NK-92 (cell line): ENCODE results near the gene CLEC20A.

Experiments used
- DNase-seq: peaks from one replicate; lab custom pipeline; 2025; ENCODE audit not compliant: unreplicated experiment; lab: John Stamatoyannopoulos, UW

Gene CLEC20A

DNA sequence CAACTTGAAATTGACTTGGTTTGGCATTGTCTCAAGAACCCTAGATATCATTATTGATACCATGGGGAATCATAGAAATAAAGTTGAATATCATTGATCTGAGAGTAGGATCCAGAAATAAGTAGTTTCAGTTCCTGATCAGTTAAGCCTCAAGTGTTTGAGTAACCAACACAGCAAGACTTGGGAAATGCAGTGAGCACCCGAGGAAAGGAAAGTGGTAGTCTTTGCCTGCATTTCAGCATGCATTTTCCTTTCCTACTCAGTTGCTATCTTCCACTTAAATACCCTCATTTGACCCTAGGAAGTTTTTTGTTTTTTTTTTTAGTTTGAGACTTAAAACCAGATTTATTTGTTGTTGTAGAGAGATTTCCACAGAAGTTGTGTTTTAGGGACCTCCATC, 18.9 kb downstream of the CLEC20A start:
- DNase-seq = no peak

DNA sequence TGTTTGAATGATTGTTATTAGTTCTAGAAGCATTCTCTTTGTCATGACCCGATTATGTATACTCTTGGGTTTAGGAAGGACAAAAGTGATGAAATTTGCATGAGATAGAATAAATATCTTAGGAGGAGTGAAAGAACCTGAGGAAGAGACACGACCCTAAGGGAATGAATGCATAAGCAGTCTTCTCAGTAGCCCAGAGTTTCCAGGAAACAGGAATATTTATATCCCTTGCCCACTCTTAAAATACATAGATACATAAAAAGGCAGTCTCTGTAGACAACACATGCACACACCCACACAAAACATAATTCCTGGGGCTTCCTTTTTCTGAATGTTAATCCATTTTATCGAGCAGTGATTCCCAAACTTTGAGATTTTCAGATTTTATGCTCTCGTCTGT, 19.4 kb downstream of the CLEC20A start:
- no peak for DNase-seq

DNA sequence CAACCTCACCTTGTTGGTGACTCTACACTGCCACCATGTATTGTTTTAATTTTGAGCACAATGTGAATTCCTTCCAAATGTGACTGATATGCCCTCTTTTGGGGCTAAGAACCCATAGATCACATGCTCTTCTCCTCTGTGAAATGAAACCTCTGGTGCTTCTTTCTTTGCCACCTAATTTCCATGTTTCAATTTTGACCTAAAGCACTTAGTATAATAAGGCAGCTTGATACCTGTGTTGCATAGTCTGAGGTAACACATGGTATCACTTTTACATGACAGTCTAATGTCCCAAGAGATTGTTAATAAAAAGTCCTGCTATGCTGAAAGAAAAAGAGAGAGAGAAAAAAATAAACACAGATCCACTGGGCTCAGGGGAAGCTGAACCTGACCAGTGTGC, 24.2 kb downstream of the CLEC20A start:
- no peak for DNase-seq

DNA sequence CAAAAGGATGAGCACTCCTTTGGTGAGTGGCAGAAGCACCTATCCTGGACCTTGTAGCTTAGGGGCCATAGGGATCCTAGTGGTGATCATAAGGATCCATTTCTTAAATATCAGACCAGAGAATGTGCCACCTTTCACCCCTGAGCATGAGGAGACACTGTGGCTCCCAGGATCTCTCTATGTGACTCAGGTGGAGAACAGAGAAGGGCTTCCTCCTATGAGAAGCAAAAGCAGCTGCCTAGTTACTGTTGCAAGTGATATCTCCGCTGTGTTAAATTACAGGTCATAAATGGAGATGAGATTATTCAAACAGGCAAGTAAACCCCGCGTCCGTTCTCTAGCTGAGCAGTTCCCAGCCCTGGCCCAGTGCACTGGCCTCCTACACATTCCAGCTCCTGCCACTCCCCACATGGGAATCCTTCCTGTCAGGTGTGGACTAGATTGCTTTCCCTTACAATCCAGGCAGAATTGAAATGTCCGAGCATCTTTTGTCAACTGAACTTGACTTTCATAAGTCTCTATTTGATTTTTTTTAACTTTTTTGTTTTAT, 26.3 kb downstream of the CLEC20A start:
- no peak for DNase-seq

DNA sequence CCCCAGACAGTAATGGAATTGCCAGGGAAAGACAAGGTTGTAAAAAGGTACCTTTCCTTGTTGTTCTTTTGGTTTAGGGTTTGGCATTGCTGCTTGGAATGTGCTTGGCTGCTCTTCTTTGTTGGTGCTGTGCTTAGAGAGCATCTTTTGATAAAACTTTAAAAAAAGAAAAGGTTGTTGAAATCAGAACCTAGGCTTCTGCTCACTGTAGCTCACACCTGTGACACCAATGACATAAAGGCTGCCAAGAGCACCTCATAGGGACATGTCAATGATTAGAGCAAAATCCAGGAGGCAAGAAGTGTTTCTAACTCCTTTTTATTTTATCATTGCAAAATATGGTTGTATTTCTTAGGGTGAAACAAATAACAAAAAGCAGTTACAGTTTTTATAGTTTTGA, 28.9 kb downstream of the CLEC20A start:
- no peak for DNase-seq

DNA sequence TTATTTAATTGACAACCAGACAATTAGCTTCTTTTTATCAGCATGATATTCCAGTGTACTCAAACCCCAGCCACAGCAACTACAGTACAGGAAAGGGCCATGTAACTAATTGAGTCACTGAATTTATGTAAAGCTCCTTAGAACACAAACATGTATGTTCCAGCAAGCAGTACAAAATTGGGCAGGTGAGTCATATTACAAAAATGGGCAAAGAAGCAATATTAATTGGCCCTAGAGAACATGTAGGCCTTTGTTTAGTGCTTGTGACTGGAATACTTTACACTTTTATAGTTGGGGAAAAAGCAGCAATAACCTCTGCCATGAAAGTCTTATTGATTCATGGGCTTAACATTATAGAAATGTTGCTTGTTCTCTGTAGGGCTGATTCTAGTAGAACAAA, 31.8 kb downstream of the CLEC20A start:
- no peak for DNase-seq

DNA sequence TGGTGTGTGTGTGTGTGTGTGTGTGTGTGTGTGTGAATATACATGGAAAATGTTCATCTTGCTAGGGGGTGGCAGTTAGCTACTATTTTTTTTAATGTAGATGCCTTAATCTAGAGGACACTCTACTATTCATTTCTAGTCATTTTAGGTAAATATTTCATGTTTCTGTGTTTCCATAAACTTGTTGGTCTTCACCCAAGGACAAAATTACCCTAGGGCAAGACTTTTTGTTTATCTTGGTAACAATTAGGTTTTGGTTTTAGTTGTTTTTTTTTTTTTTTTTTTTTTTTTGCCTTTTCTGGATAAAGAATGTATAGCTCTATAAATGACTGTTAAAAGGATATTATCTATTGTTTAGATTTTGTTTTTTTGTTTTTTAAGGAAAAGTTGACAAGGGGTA, 32.2 kb downstream of the CLEC20A start:
- DNase-seq = no peak

DNA sequence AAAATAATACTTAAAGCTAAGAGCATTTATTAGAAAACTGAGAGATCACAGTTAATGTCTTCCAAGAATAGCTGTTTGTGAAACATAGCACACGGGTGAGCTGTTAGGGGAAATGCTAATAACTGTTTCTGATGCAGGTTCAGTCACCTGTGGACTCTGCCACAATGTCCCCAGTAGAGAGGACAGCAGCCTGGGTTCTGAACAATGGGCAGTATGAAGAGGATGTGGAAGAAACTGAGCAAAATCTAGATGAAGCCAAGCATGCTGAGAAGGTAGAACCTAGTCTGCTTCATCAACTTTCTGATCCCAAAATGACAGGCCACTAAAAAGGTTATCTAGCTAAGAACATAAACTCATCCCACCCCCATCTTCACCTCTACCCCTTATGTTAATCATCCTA, 32.6 kb downstream of the CLEC20A start:
- DNase-seq = no peak

DNA sequence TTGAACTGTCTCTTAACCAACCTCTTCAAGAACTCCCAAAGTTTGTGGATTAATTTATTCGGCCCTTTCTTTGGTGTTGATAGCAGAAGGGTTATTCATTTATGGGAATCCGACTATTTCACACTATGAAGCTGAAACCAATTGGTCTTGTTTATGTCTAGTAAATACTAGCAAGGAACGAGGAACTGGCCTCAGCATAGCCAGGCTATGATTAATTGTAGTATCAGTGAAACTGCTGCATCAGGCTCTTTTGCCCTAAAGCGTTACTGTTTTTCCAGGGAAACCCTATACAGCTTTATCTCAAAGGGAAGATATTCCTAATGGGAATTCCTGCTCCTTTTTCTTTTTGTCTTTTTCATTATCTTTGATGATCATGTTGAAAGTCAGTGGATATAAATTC, 35.1 kb downstream of the CLEC20A start:
- no peak for DNase-seq

DNA sequence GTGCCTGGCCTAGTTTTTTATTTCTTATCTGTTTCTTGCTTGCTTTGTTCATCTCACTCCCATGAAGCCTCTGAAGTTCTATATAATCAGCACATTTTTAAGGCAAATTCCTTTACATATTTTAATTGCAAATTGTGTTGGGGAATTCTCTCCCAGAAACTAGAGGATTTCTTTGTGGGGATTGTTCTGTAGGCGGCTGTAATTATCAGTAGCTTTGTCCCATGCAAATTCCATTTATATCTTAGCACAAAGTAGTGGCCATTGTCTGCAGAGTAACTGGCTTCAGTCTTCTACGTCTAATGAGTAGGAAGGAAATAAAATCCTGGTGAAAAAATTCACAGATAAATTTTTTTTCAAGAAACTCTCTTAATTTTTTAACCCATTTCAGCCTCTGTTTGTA, 35.7 kb downstream of the CLEC20A start:
- DNase-seq = no peak

DNA sequence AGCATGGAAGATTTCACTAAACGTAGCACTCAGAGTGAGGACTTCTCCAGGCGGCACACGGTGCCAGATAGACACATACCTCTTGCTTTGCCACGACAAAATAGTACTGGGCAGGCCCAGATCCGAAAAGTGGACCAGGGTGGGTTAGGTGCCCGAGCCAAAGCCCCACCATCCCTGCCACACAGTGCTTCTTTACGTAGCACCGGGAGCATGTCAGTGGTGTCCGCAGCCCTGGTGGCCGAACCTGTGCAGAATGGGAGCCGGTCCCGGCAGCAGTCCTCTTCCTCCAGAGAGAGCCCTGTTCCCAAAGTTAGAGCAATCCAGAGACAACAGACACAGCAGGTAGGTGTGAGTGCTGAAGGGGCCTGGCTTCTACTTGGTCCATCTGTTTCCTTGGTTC, 38.6 kb downstream of the CLEC20A start:
- DNase-seq = no peak

DNA sequence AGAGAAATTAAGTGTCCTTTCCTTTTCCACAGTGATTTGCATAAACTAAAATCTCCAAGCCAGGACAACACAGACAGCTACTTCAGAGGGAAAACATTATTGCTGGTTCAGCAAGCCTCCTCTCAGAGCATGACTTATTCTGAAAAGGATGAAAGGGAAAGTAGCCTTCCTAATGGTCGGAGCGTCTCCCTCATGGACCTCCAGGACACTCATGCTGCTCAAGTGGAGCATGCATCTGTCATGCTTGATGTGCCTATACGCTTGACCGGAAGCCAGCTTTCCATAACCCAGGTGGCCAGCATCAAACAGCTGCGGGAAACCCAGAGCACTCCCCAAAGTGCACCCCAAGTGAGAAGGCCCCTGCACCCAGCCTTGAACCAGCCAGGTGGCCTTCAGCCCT, 39.1 kb downstream of the CLEC20A start:
- no peak for DNase-seq

DNA sequence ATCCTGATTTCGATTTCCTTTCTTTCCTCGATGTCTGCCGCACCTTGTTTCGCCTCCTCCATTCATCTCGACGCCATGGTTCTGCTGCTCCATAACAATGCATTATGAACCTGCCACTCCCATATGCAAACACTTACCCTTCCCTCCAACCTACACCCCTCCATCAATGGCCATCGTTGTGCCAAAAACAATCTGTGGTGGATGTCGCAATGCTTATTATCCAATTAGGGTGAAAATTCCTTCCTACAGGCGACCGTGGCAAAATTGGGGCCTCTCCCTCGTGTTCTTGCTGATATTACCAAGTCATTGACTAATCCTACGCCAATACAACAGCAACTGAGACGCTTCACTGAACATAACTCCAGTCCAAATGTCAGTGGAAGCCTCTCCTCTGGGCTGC, 40.3 kb downstream of the CLEC20A start:
- no peak for DNase-seq

DNA sequence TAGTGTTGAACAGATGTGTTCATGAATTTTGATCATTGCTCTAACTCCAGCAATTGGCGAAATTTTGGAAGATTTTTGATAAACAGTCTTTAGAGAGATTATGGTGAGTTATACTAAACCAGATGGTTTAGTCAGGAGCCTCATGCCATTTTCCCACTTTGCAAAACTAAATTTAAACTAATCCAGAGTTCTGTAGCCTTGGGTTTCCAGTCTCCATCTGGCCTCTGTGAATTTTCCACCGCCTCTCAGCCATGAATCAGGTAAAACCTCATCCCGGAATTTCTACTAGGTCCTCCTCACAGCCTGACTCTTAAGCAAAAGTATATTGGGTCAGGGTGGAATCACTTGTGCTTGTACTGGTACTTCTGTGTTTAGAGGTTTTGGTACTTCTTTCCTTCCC, 44.8 kb downstream of the CLEC20A start:
- no peak for DNase-seq

DNA sequence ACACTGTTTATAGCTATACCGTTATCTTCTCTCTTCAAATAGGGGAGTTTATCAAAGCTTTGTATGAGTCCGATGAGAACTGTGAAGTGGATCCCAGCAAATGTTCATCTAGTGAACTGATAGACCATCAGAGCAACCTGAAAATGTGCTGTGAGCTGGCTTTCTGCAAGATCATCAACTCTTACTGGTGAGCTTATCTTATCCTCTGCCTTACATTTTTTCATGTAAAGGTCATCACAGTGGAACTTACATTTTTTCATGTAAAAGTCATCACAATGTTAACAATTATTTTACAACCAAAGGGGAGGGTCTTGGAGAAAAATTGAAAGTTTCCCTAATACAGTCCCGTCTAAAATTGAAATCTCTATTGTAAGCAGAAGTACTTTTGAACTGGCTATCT, 45.2 kb downstream of the CLEC20A start:
- DNase-seq = no peak

DNA sequence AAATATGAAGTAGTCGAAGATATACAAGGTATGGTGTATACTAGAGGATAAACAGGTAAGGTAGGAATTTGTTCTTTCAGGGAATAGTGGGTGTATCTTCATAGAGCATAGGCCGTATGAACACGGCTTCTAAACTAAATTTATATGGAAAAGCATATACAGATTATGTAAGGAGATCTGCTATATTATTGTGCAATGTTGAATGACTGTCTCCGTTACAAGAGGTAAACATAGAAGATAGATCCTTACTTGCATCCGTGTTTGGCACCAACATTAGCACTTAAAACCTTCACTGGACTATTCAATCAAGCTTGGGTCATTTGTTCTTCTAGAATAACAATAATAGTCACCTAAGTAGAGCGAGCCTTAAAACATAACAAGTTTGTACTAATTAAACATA, 45.9 kb downstream of the CLEC20A start:
- DNase-seq = no peak

DNA sequence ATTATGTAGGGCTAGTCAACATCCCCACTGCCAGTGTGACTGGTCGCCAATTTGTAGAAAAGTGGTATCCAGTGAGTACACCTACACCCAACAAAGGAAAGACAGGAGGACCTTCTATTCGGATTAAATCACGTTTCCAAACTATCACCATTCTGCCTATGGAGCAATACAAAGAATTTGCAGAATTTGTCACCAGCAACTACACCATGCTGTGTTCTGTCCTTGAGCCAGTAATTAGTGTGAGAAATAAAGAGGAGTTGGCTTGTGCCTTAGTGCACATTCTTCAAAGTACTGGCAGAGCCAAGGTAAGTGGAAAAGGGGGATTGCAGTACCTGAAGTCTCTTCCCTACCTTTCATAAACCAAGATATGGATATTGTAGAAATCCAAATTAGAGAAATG, 53.8 kb downstream of the CLEC20A start:
- DNase-seq = no peak

DNA sequence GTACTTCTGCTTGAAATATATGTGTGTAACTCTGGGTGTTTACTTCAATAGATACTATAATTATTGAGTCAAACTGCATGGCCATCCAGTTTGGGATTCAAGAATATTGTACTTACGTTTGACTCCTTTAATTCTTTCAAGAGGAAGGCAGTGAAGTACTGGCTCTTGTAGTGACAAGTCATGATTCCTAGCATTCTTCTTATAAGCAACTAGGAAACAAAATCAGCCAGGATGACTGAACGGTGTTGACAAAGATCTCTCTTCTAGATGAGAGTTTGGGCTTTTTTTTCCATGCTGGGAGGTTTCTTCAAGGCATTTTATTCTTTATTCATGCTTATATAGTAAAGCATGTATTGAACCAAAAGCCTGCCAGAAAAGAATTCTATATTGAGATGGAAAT, 58.3 kb downstream of the CLEC20A start:
- DNase-seq = no peak

DNA sequence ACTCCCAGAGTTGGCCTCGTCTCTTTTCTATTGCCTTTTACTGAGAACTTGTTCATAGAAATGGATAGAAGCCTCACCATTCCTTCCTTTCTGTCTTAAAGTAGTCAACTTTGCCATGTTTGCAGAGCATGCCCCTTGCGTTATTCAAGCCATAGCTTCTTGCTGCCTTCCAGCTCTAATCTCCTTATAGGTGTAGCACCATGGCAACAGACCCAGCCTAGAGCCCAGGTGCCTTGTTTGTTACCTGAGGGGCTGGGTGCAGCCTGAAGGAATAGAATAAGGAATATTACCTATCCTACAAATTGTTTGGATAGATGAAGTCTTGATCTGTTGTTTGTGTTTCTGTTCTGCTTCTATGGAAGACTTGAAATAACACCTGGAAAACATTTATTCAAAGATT, 59.9 kb downstream of the CLEC20A start:
- no peak for DNase-seq

DNA sequence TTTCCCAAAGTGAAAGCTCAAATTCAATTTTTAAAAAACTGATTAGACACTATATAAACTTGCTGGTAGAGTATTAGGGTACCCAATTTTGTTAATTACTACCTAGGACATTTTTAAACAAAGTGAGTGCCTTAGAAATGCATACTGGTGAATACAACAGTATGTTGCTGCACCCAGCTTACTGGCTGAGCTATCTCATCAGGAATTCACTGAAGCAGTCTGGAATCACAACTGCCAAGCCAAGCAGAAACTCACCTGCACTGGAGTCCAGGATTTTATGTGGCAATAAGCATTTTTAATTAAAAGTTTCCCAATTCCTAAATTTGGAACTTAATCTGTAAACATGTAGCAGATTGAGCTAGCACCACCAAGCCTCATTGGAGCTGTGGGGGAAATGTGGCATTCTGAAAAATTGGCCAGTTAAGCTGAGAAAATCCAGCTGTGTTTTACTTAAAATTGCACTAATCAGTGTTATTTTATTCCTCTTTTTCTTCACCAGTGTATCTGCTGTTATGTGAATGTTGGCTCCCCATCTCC, 61.8 kb downstream of the CLEC20A start:
- DNase-seq = no peak

DNA sequence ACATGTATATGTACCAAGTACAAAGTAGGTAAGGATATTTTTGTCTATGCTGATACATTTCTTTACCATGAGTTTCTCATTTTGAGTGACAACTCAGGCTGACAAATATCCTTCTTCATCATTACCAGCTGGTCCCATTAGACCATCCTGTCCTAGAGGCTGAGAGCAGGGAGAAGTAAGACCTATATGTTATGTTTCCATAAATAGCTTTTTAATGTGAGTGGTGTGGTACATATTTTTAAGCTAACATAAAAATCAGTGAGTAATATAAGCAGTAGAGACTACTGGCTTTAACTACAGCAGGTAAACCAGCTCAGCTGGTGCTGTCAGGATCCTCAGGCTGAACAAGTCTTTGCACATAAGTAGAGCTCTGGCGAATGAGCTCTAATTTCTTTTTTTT, 62.4 kb downstream of the CLEC20A start:
- no peak for DNase-seq
